Measurements from ENCODE around the gene ARAP2.

Gene ARAP2

GRCh38 chr4:36264207-36264826 is 20.0 kb upstream of the ARAP2 start:
- DNase-seq (ENCODE audit: low read depth), result no peak

GRCh38 chr4:36260731-36261130 is 16.4 kb upstream of the ARAP2 start:
- DNase-seq (ENCODE audit: low read depth), result no peak

- no peak for DNase-seq (ENCODE audit: low read depth)
Observed at GRCh38 chr4:36256398-36256891, 12.1 kb upstream of the ARAP2 start.

- DNase-seq (ENCODE audit: low read depth), result no peak
Observed at GRCh38 chr4:36255577-36255976, 11.3 kb upstream of the ARAP2 start.

GRCh38 chr4:36254371-36254770 is 10.1 kb upstream of the ARAP2 start:
- DNase-seq (ENCODE audit: low read depth), result no peak

- no peak for DNase-seq (ENCODE audit: low read depth)
Observed at GRCh38 chr4:36251983-36252382, 7.7 kb upstream of the ARAP2 start.

GRCh38 chr4:36249610-36250009 is 5.3 kb upstream of the ARAP2 start:
- no peak for DNase-seq (ENCODE audit: low read depth)

GRCh38 chr4:36243355-36244256 is 708 bp downstream of the ARAP2 start:
- DNase-seq (ENCODE audit: low read depth), result no peak

- DNase-seq (ENCODE audit: low read depth), result no peak
Observed at GRCh38 chr4:36242629-36243354, 1.5 kb downstream of the ARAP2 start.

- DNase-seq (ENCODE audit: low read depth), result no peak
Observed at GRCh38 chr4:36241771-36242170, 2.5 kb downstream of the ARAP2 start.

- no peak for DNase-seq (ENCODE audit: low read depth)
Observed at GRCh38 chr4:36237366-36238313, 6.7 kb downstream of the ARAP2 start.

GRCh38 chr4:36236159-36236558 is 8.2 kb downstream of the ARAP2 start:
- DNase-seq (ENCODE audit: low read depth), result no peak

- no peak for DNase-seq (ENCODE audit: low read depth)
Observed at GRCh38 chr4:36235306-36235705, 9.0 kb downstream of the ARAP2 start.

GRCh38 chr4:36233567-36234266 is 10.6 kb downstream of the ARAP2 start:
- DNase-seq (ENCODE audit: low read depth), result no peak

GRCh38 chr4:36230534-36230933 is 13.8 kb downstream of the ARAP2 start:
- no peak for DNase-seq (ENCODE audit: low read depth)

GRCh38 chr4:36227913-36228312 is 16.4 kb downstream of the ARAP2 start:
- DNase-seq (ENCODE audit: low read depth), result no peak

- no peak for DNase-seq (ENCODE audit: low read depth)
Observed at GRCh38 chr4:36226430-36227227, 17.7 kb downstream of the ARAP2 start.

GRCh38 chr4:36224972-36225903 is 19.1 kb downstream of the ARAP2 start:
- no peak for DNase-seq (ENCODE audit: low read depth)

GRCh38 chr4:36222702-36223101 is 21.6 kb downstream of the ARAP2 start:
- DNase-seq (ENCODE audit: low read depth), result no peak
